Neural cell (in vitro differentiated cells): ENCODE results near the gene RASL12. TPM values are rescaled to one million over a fixed set of nuclear protein-coding genes. Genes with fewer than 3 reads are reported as not detected.

Experiments used
- H2AFZ ChIP-seq: fragments of 200-600, 300-800 bp; sonication (generic), shearing (Covaris generic); 2 replicates; pipeline ENCODE4 v1.6.0; 2014; ENCODE audit warnings: low read depth, mild to moderate bottlenecking, antibody characterized with exemption, low read length, moderate library complexity
- H3F3A ChIP-seq: fragments of 200-600 bp; shearing (Covaris generic); 2 replicates; pipeline ENCODE4 v1.6.1; 2016; ENCODE audit warnings: mild to moderate bottlenecking, moderate library complexity, mixed read lengths, antibody characterized with exemption, low read length; ENCODE audit not compliant: insufficient read depth, poor library complexity, severe bottlenecking
- H3K27ac ChIP-seq: fragments of 200-600, 300-800 bp; sonication (generic), shearing (Covaris generic); 2 replicates; pipeline ENCODE4 v1.5.1; 2014; ENCODE audit warnings: mild to moderate bottlenecking, low read length, moderate library complexity
- H3K27me3 ChIP-seq: fragments of 300-800, 200-600 bp; sonication (generic), shearing (Covaris generic); 2 replicates; pipeline ENCODE4 v1.6.0; 2014; ENCODE audit warnings: mild to moderate bottlenecking, low read depth, low read length, moderate library complexity; ENCODE audit not compliant: insufficient read depth
- H3K36me3 ChIP-seq: fragments of 300-800, 200-600 bp; sonication (generic), shearing (Covaris generic); 2 replicates; pipeline ENCODE4 v1.5.1; 2014; ENCODE audit warnings: mild to moderate bottlenecking, antibody characterized with exemption, low read length, moderate library complexity; ENCODE audit not compliant: insufficient read depth
- H3K4me2 ChIP-seq: fragments of 300-800, 200-600 bp; sonication (generic), shearing (Covaris generic); 2 replicates; pipeline ENCODE4 v1.6.0; 2014; ENCODE audit warnings: mild to moderate bottlenecking, low read length
- H3K4me3 ChIP-seq: fragments of 300-800, 200-600 bp; sonication (generic), shearing (Covaris generic); 2 replicates; pipeline ENCODE4 v1.5.1; 2014; ENCODE audit warnings: mild to moderate bottlenecking, low read length, moderate library complexity
- H3K79me2 ChIP-seq: fragments of 200-600 bp; shearing (Covaris generic); replicated peaks from 2 replicates; pipeline ENCODE4 v1.6.0; 2014; ENCODE audit warnings: mild to moderate bottlenecking, low read length, moderate library complexity; ENCODE audit not compliant: insufficient read depth
- H3K9ac ChIP-seq: fragments of 300-800, 200-600 bp; sonication (generic), shearing (Covaris generic); 2 replicates; pipeline ENCODE4 v1.6.1; 2016; ENCODE audit warnings: mild to moderate bottlenecking, low read length, mixed read lengths
- H3K9me2 ChIP-seq: fragments of 200-600 bp; shearing (Covaris generic); 2 replicates; pipeline ENCODE4 v1.6.1; 2016; ENCODE audit warnings: mild to moderate bottlenecking, low read length, mixed read lengths; ENCODE audit not compliant: insufficient read depth
- H3K9me3 ChIP-seq: fragments of 200-600, 300-800 bp; sonication (generic), shearing (Covaris generic); 2 replicates; pipeline ENCODE4 v1.6.1; 2016; ENCODE audit warnings: mild to moderate bottlenecking, mixed run types, low read length, moderate library complexity, mixed read lengths
- H4K20me1 ChIP-seq: fragments of 200-600 bp; shearing (Covaris generic); 2 replicates; pipeline ENCODE4 v1.6.1; 2016; ENCODE audit warnings: mild to moderate bottlenecking, mixed run types; ENCODE audit not compliant: insufficient read depth
- EP300 ChIP-seq: fragments of 450-650 bp; conservative IDR thresholded peaks from 2 replicates; pipeline ENCODE4 v1.6.1; 2014; ENCODE audit warnings: antibody characterized with exemption, mild to moderate bottlenecking, moderate library complexity; ENCODE audit not compliant: poor library complexity, severe bottlenecking
- EZH2 ChIP-seq: fragments of 200-600, 300-800 bp; shearing (Covaris generic), sonication (generic); IDR thresholded peaks from 2 replicates; pipeline ENCODE4 v1.6.1; 2014; ENCODE audit warnings: antibody characterized with exemption, low read length, borderline replicate concordance, mild to moderate bottlenecking; ENCODE audit not compliant: insufficient read depth, poor library complexity, severe bottlenecking
- MXI1 ChIP-seq: fragments of 450-650 bp; conservative IDR thresholded peaks from 2 replicates; pipeline ENCODE4 v1.6.1; 2014; ENCODE audit warnings: antibody characterized with exemption, mild to moderate bottlenecking; ENCODE audit not compliant: poor library complexity, severe bottlenecking
- POLR2AphosphoS5 ChIP-seq: IDR thresholded peaks from 2 replicates; pipeline ENCODE4 v1.6.1; 2012
- RAD21 ChIP-seq: fragments of 450-650 bp; conservative IDR thresholded peaks from 2 replicates; pipeline ENCODE4 v1.6.1; 2014; ENCODE audit warnings: antibody characterized with exemption, mild to moderate bottlenecking, moderate library complexity
- SMC3 ChIP-seq: fragments of 450-650 bp; conservative IDR thresholded peaks from 2 replicates; pipeline ENCODE4 v1.6.1; 2014; ENCODE audit warnings: antibody characterized with exemption, mild to moderate bottlenecking, moderate library complexity; ENCODE audit not compliant: poor library complexity
- TAF1 ChIP-seq: IDR thresholded peaks from 2 replicates; pipeline ENCODE4 v1.6.1; 2012; ENCODE audit warnings: low read depth
- polyA plus RNA-seq: library from polyadenylated mRNA; depleted of rRNA; stranded (reverse); fragments of >200 nt; gene quantifications from 2 replicates; pipeline ENCODE4 v1.2.3, GENCODE V29; 2014
- TF ChIP-seq, protein P1 (sequence below): fragments of 450-650 bp; IDR thresholded peaks from 2 replicates; pipeline ENCODE4 v1.5.1; 2014; ENCODE audit warnings: antibody characterized with exemption, mild to moderate bottlenecking, moderate library complexity; ENCODE audit not compliant: poor library complexity, severe bottlenecking
- TF ChIP-seq, protein P2 (sequence below): IDR thresholded peaks from 2 replicates; pipeline ENCODE4 v1.6.1; 2012; ENCODE audit warnings: borderline replicate concordance

Gene RASL12
- polyA plus RNA-seq, 1 donor from 2014 or later: not detected

DNA sequence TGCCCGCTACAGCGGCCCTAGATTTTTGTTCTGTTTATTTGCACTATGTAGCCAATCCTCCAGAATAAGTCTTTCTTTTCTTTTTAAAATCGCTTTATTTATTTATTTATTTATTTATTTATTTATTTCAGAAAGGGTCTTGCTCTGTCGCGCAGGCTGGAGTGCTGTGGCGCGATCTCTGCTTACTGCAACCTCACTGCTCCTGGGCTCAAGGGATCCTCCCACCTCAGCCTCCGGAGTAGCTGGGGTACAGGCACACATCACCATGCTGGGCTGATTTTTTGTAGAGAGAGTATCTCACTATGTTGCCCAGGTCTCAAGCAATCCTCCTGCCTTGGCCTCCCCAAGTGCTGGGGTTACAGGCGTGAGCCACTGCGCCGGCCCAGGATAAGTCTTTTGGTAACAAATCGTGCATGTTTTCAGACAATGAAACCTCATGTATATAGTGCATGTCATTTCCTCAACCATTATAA, 38.0 kb downstream of the RASL12 start:
- Histone ChIP-seq H3K4me2 (no peak overlapping the region), H4K20me1 (no peaks in the 10 kb centered on the region), H3K27ac (no peak overlapping the region), H3K4me3 (peak overlapping the region; percentile 96), H3K27me3 (no peaks in the 10 kb centered on the region), H3K36me3 (no peaks in the 10 kb centered on the region), H3K79me2 (peaks cover 3% of the 10 kb centered on the region), H2AFZ (no peak overlapping the region), H3K9me2 (no peaks in the 10 kb centered on the region), H3K9ac (no peak overlapping the region), H3K9me3 (no peaks in the 10 kb centered on the region), H3F3A (no peaks in the 10 kb centered on the region)
- TF ChIP-seq EZH2 (no peak), MXI1 (no peak), EP300 (no peak), SMC3 (no peak), RAD21 (no peak), TAF1 (no peak), POLR2AphosphoS5 (no peak)
- TF ChIP-seq, protein P1, sequence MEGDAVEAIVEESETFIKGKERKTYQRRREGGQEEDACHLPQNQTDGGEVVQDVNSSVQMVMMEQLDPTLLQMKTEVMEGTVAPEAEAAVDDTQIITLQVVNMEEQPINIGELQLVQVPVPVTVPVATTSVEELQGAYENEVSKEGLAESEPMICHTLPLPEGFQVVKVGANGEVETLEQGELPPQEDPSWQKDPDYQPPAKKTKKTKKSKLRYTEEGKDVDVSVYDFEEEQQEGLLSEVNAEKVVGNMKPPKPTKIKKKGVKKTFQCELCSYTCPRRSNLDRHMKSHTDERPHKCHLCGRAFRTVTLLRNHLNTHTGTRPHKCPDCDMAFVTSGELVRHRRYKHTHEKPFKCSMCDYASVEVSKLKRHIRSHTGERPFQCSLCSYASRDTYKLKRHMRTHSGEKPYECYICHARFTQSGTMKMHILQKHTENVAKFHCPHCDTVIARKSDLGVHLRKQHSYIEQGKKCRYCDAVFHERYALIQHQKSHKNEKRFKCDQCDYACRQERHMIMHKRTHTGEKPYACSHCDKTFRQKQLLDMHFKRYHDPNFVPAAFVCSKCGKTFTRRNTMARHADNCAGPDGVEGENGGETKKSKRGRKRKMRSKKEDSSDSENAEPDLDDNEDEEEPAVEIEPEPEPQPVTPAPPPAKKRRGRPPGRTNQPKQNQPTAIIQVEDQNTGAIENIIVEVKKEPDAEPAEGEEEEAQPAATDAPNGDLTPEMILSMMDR: no peak
- TF ChIP-seq, protein P2, sequence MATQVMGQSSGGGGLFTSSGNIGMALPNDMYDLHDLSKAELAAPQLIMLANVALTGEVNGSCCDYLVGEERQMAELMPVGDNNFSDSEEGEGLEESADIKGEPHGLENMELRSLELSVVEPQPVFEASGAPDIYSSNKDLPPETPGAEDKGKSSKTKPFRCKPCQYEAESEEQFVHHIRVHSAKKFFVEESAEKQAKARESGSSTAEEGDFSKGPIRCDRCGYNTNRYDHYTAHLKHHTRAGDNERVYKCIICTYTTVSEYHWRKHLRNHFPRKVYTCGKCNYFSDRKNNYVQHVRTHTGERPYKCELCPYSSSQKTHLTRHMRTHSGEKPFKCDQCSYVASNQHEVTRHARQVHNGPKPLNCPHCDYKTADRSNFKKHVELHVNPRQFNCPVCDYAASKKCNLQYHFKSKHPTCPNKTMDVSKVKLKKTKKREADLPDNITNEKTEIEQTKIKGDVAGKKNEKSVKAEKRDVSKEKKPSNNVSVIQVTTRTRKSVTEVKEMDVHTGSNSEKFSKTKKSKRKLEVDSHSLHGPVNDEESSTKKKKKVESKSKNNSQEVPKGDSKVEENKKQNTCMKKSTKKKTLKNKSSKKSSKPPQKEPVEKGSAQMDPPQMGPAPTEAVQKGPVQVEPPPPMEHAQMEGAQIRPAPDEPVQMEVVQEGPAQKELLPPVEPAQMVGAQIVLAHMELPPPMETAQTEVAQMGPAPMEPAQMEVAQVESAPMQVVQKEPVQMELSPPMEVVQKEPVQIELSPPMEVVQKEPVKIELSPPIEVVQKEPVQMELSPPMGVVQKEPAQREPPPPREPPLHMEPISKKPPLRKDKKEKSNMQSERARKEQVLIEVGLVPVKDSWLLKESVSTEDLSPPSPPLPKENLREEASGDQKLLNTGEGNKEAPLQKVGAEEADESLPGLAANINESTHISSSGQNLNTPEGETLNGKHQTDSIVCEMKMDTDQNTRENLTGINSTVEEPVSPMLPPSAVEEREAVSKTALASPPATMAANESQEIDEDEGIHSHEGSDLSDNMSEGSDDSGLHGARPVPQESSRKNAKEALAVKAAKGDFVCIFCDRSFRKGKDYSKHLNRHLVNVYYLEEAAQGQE: no peak

DNA sequence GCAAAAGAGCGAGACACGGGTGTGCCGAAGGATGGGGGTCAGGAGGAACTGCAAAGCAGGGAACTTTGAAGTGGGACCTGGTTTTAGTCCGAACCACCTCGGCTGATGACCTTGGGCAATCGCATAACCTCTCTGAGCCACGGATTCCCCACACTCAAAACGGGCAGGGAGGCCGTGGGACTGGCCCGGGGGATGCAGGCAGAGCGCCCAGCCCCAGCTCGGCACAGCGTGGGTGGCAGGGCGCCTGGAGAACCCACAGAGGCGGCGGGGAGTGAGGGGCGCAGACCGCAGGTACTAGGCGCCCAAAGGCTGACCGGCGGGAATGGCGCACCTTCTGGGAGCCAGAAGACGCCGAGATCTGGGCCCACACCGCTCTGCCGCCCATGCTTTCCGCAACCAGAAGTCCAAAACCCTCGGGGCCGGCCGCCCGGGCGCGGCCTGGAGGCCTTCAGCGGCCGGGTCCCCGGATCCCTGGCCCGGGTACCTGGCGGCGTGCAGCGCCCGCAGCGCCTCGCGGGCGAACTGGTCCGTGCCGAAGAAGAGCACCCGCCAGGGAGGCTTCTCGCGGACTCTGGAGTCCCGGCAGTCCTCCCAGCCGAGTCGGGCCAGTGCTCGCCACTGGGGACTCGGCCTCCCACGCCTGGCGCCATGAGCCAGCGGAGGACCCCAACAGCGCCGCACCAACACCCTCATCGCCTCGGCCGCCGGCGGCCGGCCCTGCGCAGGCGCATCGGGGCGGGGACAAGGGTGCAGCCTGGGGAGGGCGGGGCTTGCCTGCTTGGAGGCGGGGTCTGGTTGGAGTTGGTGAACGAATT, 38.7 kb downstream of the RASL12 start, which contains the start of gene MTFMT:
Gene MTFMT, minus strand, starts transcription at position 719 of the 815 bp plus-strand sequence. Its CDS starts 26 bp downstream, at position 693.
- Histone ChIP-seq H3K36me3 (no peaks in the 10 kb centered on the region), H3K4me2 (peak within 1 kb of the TSS; percentile 70), H3K27ac (peak within 1 kb of the TSS; percentile 7), H2AFZ (peak within 1 kb of the TSS; percentile 74), H3K9me2 (no peaks in the 10 kb centered on the region), H3K79me2 (peaks cover 3% of the 10 kb centered on the region), H4K20me1 (no peaks in the 10 kb centered on the region), H3K4me3 (peak within 1 kb of the TSS; percentile 96), H3F3A (no peaks in the 10 kb centered on the region), H3K27me3 (no peaks in the 10 kb centered on the region), H3K9ac (peak within 1 kb of the TSS; percentile 80), H3K9me3 (no peaks in the 10 kb centered on the region)
- no peak for TF ChIP-seq EP300
- no peak for TF ChIP-seq EZH2
- no peak for TF ChIP-seq SMC3
- TF ChIP-seq, protein P2: peak; percentile 44
- TF ChIP-seq, protein P1: no peak
- peak; percentile 95 for TF ChIP-seq POLR2AphosphoS5
- TF ChIP-seq TAF1: peak; percentile 45
- peak; percentile 93 for TF ChIP-seq MXI1
